ENCODE data around the gene MORF4L2. TPM values are rescaled to one million over a fixed set of nuclear protein-coding genes. Genes with fewer than 3 reads are reported as not detected.

Gene MORF4L2
- total RNA-seq, 3 donors from 2014 or later (not counting 1 experiment from before 2014, with no cell fraction given) = 136 to 227 (median 141) TPM

- no peak overlapping the region for H3K4me3 ChIP-seq (ENCODE audit: low read length)
- no peaks in the 10 kb centered on the region for H3K9me3 ChIP-seq (ENCODE audit: control insufficient read depth, insufficient read depth, low read length)
- no peaks in the 10 kb centered on the region for H3K27me3 ChIP-seq (ENCODE audit: control insufficient read depth, insufficient read depth, low read length)
- H3K4me1 ChIP-seq (ENCODE audit: control insufficient read depth, insufficient read depth, low read length) = no peaks in the 10 kb centered on the region
- intact Hi-C loops (cut with micrococcal nuclease) = no loop called here
- Mint-ChIP-seq H3K27me3 (ENCODE audit: low read depth in 2 of 2) (no peaks in the 10 kb centered on the region), H3K4me1 (peaks cover 0 to 14% of the 10 kb centered on the region in 2 donors), H3K9me3 (no peaks in the 10 kb centered on the region), H3K27ac (peak overlapping the region in 1 of 2 donors; percentile 50), H3K36me3 (peaks cover 11% of the 10 kb centered on the region), H3K4me3 (no peak overlapping the region)
- DNase-seq (no peak), ATAC-seq (no peak)
- 100% methylated on average over 3 of the region's 5 CpGs for WGBS (ENCODE audit: insufficient coverage)
- H3K36me3 ChIP-seq (ENCODE audit: control insufficient read depth, insufficient read depth, low read length) = peaks cover 21% of the 10 kb centered on the region
- no peak for TF ChIP-seq CTCF (IDR thresholded peaks at IDR 0.05)
- H3K27ac ChIP-seq (ENCODE audit: low read length) = no peak overlapping the region
Measured at GRCh38 chrX:103678199-103678993, 8.1 kb downstream of the MORF4L2 start.

GRCh38 chrX:103674531-103675454, 11.7 kb downstream of the MORF4L2 start:
- H3K9me3 Mint-ChIP-seq = no peaks in the 10 kb centered on the region
- 97% methylated on average over 7 of the region's 8 CpGs for WGBS (ENCODE audit: insufficient coverage)
- Histone ChIP-seq H3K4me1 (ENCODE audit: control insufficient read depth, insufficient read depth, low read length) (no peaks in the 10 kb centered on the region), H3K36me3 (ENCODE audit: control insufficient read depth, insufficient read depth, low read length) (peaks cover 15% of the 10 kb centered on the region), H3K4me3 (ENCODE audit: low read length) (no peak overlapping the region), H3K9me3 (ENCODE audit: control insufficient read depth, insufficient read depth, low read length) (no peaks in the 10 kb centered on the region), H3K27ac (ENCODE audit: low read length) (no peak overlapping the region), H3K27me3 (ENCODE audit: control insufficient read depth, insufficient read depth, low read length) (no peaks in the 10 kb centered on the region)
- no peaks in the 10 kb centered on the region for H3K27me3 Mint-ChIP-seq (ENCODE audit: low read depth in 2 of 2)
- DNase-seq (no peak), ATAC-seq (no peak)
- TF ChIP-seq CTCF (IDR thresholded peaks at IDR 0.05) = no peak
- no peak overlapping the region for H3K27ac Mint-ChIP-seq
- peaks cover 11% of the 10 kb centered on the region for H3K36me3 Mint-ChIP-seq
- peaks cover 0 to 14% of the 10 kb centered on the region in 2 donors for H3K4me1 Mint-ChIP-seq
- no peak overlapping the region for H3K4me3 Mint-ChIP-seq
- intact Hi-C loops (cut with micrococcal nuclease) = no loop called here

GRCh38 chrX:103669745-103670144, 16.8 kb downstream of the MORF4L2 start:
- no CpG with 5 or more reads among the region's 1 CpG for WGBS (ENCODE audit: insufficient coverage)
- peaks cover 1 to 23% of the 10 kb centered on the region in 2 donors for H3K27me3 Mint-ChIP-seq (ENCODE audit: low read depth in 2 of 2)

More at GRCh38 chrX:103669745-103670144, 16.8 kb downstream of the MORF4L2 start:
- no peaks in the 10 kb centered on the region for H3K36me3 ChIP-seq (ENCODE audit: control insufficient read depth, insufficient read depth, low read length)
- H3K36me3 Mint-ChIP-seq = no peaks in the 10 kb centered on the region
- no peak for DNase-seq
- intact Hi-C loops (cut with micrococcal nuclease) = no loop called here
- H3K9me3 ChIP-seq (ENCODE audit: control insufficient read depth, insufficient read depth, low read length) = no peaks in the 10 kb centered on the region
- ATAC-seq = no peak
- no peak overlapping the region for H3K4me3 Mint-ChIP-seq
- no peak overlapping the region for H3K27ac ChIP-seq (ENCODE audit: low read length)
- no peaks in the 10 kb centered on the region for H3K9me3 Mint-ChIP-seq
- H3K4me3 ChIP-seq (ENCODE audit: low read length) = no peak overlapping the region
- H3K4me1 ChIP-seq (ENCODE audit: control insufficient read depth, insufficient read depth, low read length) = no peaks in the 10 kb centered on the region
- H3K4me1 Mint-ChIP-seq = no peaks in the 10 kb centered on the region
- TF ChIP-seq CTCF (IDR thresholded peaks at IDR 0.05) = no peak
- no peak overlapping the region for H3K27ac Mint-ChIP-seq
- no peaks in the 10 kb centered on the region for H3K27me3 ChIP-seq (ENCODE audit: control insufficient read depth, insufficient read depth, low read length)

All from natural killer cell (primary cell).